ENCODE measurements around the gene PAAF1. TPM values are rescaled to one million over a fixed set of nuclear protein-coding genes. Genes with fewer than 3 reads are reported as not detected.

Gene PAAF1
- total and polyA plus RNA-seq, 2 of the 13 experiments (the other 11 are each of a cell fraction or from before 2014, with no cell fraction given), result 13.5 to 28.8 TPM

DNA sequence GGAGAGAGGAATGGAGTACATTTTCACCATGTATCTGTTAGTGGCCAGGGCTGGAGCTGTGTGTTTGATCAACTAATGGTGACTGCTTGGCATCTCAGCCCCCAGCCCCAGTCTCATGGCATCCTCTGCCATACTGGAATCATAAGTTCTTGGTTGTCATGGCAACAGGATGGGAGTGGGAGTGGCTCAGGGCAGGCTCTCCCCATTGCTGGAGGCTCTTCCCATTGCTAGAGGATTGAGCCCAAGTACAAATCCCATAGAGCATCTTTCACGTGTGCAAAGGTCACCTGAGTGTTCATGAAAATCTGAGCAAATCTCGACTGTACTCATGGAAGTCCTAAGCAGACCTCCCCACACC, 88.9 kb downstream of the PAAF1 start:
- H3K4me1 ChIP-seq (ENCODE audit: insufficient read depth, low read length), result peaks cover 23% of the 10 kb centered on the region
- no peaks in the 10 kb centered on the region for H3K27me3 ChIP-seq (ENCODE audit: control insufficient read depth in 1 of 2, insufficient read depth in 2 of 2, low read length in 2 of 2)
- H3K4me3 ChIP-seq (replicated peaks in 1 of 3; ENCODE audit: insufficient read depth in 1 of 3, low read depth in 2 of 3, low read length in 3 of 3), result no peak overlapping the region
- TF ChIP-seq HMGA1 (CRISPR knock-in tag; conservative IDR thresholded peaks at IDR 0.05) (no peak), RFX1 (IDR thresholded peaks at IDR 0.05) (peak; percentile 54; the same call in 1 of the 2 replicates)
- POLR2A ChIA-PET, result no interaction called here
- DNase-seq (ENCODE audit: low spot score), result no peak
- no peak overlapping the region for H3K4me2 ChIP-seq (ENCODE audit: low read depth, low read length)
- H3K27ac ChIP-seq (ENCODE audit: extremely low read length, insufficient read depth, low read length), result no peak overlapping the region
- CTCF ChIA-PET (ENCODE audit: low intra/inter-chr PET ratio, low total read pairs), result interaction anchor here (1.3 kb wide), 1 partner anchor 124 kb away, joined by 3 read pairs; no protein-coding TSS in a partner anchor
- no peaks in the 10 kb centered on the region for H3K79me2 ChIP-seq (ENCODE audit: insufficient read depth, low read length)
- FAIRE-seq, result no peak
- no peak for ATAC-seq
- no TSS peak for BruUV-seq (replicated peaks)
- no peaks in the 10 kb centered on the region for H3K36me3 ChIP-seq (replicated peaks in 1 of 2; ENCODE audit: control insufficient read depth in 1 of 2, insufficient read depth in 2 of 2, low read length in 2 of 2)
- H2AFZ ChIP-seq (ENCODE audit: low read length), result no peak overlapping the region
- no CpG with 5 or more reads among the region's 2 CpGs for WGBS (ENCODE audit: low lambda C conversion rate)
- intact Hi-C loops (cut with micrococcal nuclease; ENCODE audit: unreplicated experiment), result loop anchor here (1.0 to 2.0 kb wide), 2 partner anchors 173 to 355 kb away; no protein-coding TSS in a partner anchor
- no peaks in the 10 kb centered on the region for H3K9me3 ChIP-seq (ENCODE audit: low read length)
- H3K9ac ChIP-seq (ENCODE audit: insufficient read depth, low read depth, low read length), result no peak overlapping the region
- H4K20me1 ChIP-seq (ENCODE audit: insufficient read depth, low read length), result no peaks in the 10 kb centered on the region
- in situ Hi-C loops (cut with HindIII; ENCODE audit: extremely low pct_ligation_motif_present, low pct_unique_long_range_greater_than_20kb), result loop anchor here (10.0 to 25.0 kb wide), 2 partner anchors 129 to 197 kb away; partner anchors contain the start of genes C2CD3 and PPME1

DNA sequence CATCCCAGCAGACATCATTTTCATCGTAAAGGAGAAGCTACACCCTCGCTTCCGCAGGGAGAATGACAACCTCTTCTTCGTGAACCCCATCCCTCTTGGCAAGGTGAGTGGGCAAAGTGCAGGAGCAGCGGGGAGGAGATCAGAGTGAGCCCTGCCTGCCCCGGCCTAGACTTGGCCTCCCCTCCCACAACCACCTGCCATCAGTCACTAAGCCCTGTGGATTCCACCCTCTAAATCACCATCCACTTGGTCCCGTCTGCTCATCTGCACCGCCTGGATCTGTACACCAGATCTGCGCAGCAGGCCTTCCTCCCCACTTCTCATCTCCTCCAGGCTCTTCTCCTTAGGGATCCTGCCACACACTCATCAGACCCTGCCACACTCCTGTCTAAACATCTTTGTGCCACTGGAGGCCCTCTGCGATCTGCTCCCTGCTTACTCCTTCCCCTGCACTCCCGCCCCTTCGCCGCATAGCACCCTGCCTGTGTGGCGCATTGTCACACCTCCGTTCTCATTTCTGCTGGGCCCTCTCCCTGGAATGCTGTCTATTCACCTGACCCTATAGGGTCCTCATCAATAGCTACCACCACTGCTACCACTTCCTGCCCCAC, 91.7 kb downstream of the PAAF1 start:
- ATAC-seq (no peak; the same call in 2 of the 3 replicates), FAIRE-seq (no peak), DNase-seq (ENCODE audit: low spot score) (no peak)
- Histone ChIP-seq H3K4me3 (replicated peaks in 1 of 3; ENCODE audit: insufficient read depth in 1 of 3, low read depth in 2 of 3, low read length in 3 of 3) (no peak overlapping the region), H3K9ac (ENCODE audit: insufficient read depth, low read depth, low read length) (no peak overlapping the region), H3K36me3 (replicated peaks in 1 of 2; ENCODE audit: control insufficient read depth in 1 of 2, insufficient read depth in 2 of 2, low read length in 2 of 2) (no peaks in the 10 kb centered on the region), H3K9me3 (ENCODE audit: low read length) (no peaks in the 10 kb centered on the region), H2AFZ (ENCODE audit: low read length) (no peak overlapping the region), H3K79me2 (ENCODE audit: insufficient read depth, low read length) (no peaks in the 10 kb centered on the region), H3K4me2 (ENCODE audit: low read depth, low read length) (no peak overlapping the region), H3K27ac (ENCODE audit: extremely low read length, insufficient read depth, low read length) (no peak overlapping the region), H3K4me1 (ENCODE audit: insufficient read depth, low read length) (peaks cover 18% of the 10 kb centered on the region), H3K27me3 (ENCODE audit: control insufficient read depth in 1 of 2, insufficient read depth in 2 of 2, low read length in 2 of 2) (no peaks in the 10 kb centered on the region), H4K20me1 (ENCODE audit: insufficient read depth, low read length) (no peaks in the 10 kb centered on the region)
- BruUV-seq (replicated peaks), result no TSS peak
- in situ Hi-C loops (cut with HindIII; ENCODE audit: extremely low pct_ligation_motif_present, low pct_unique_long_range_greater_than_20kb), result loop anchor here (10.0 to 25.0 kb wide), 2 partner anchors 126 to 194 kb away; partner anchors contain the start of genes C2CD3 and PPME1
- intact Hi-C loops (cut with micrococcal nuclease; ENCODE audit: unreplicated experiment), result no loop called here
- 87% methylated on average over 15 of the region's 15 CpGs for WGBS (ENCODE audit: low lambda C conversion rate)
- ChIA-PET CTCF (ENCODE audit: low intra/inter-chr PET ratio, low total read pairs) (no interaction called here), POLR2A (no interaction called here)
- TF ChIP-seq, protein P1, sequence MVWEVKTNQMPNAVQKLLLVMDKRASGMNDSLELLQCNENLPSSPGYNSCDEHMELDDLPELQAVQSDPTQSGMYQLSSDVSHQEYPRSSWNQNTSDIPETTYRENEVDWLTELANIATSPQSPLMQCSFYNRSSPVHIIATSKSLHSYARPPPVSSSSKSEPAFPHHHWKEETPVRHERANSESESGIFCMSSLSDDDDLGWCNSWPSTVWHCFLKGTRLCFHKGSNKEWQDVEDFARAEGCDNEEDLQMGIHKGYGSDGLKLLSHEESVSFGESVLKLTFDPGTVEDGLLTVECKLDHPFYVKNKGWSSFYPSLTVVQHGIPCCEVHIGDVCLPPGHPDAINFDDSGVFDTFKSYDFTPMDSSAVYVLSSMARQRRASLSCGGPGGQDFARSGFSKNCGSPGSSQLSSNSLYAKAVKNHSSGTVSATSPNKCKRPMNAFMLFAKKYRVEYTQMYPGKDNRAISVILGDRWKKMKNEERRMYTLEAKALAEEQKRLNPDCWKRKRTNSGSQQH (CRISPR knock-in tag; IDR thresholded peaks at IDR 0.05; ENCODE audit: low read depth), result no peak
- no peak for TF ChIP-seq U2AF1 (optimal IDR thresholded peaks at IDR 0.05; ENCODE audit: low read depth, low read length)
- TF ChIP-seq NRL (CRISPR knock-in tag; IDR thresholded peaks at IDR 0.05; ENCODE audit: borderline replicate concordance), result no peak
- TF ChIP-seq, protein P2, sequence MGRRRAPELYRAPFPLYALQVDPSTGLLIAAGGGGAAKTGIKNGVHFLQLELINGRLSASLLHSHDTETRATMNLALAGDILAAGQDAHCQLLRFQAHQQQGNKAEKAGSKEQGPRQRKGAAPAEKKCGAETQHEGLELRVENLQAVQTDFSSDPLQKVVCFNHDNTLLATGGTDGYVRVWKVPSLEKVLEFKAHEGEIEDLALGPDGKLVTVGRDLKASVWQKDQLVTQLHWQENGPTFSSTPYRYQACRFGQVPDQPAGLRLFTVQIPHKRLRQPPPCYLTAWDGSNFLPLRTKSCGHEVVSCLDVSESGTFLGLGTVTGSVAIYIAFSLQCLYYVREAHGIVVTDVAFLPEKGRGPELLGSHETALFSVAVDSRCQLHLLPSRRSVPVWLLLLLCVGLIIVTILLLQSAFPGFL (CRISPR knock-in tag; IDR thresholded peaks at IDR 0.05), result no peak
- TF ChIP-seq ONECUT2 (CRISPR knock-in tag; IDR thresholded peaks at IDR 0.05), result no peak
